ENCODE results near the gene DIP2A.

Gene DIP2A

DNA sequence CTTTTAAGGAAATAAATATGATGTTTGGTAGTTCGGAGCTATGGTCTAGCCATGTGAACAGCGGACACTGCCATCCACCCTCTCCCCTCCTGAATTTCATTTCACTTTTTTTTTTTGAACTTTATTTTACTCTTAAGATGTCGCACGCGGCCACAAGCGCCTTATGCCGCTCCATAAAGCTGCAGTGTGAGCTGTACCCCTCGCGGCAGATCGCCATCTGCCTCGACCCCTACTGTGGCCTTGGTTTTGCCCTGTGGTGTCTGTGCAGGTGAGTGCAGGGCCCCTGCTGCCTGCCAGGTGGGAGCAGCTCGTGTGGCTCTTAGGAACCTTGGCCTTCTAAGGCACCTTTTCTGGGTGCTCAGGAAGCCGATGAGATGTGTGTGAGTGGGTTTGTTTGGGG, 98.1 kb downstream of the DIP2A start:
- TF ChIP-seq EZH2 (optimal IDR thresholded peaks at IDR 0.05; ENCODE audit: low read depth, low read length) (no peak), CTCF (IDR thresholded peaks at IDR 0.05; ENCODE audit: low read length) (no peak), EZH2phosphoT487 (IDR thresholded peaks at IDR 0.05; ENCODE audit: low read length) (no peak)
- Histone ChIP-seq H3K9me2 (replicated peaks; ENCODE audit: insufficient read depth, low read length) (no peaks in the 10 kb centered on the region), H3K4me3 (ENCODE audit: low read length) (no peak overlapping the region), H3K27me3 (replicated peaks; ENCODE audit: insufficient read depth, low read length) (no peaks in the 10 kb centered on the region), H3K9ac (ENCODE audit: low read length) (no peak overlapping the region), H3K4me2 (ENCODE audit: low read depth, low read length) (no peak overlapping the region), H3K79me2 (ENCODE audit: low read length) (no peaks in the 10 kb centered on the region), H3K27ac (ENCODE audit: low read length) (no peak overlapping the region), H3K4me1 (ENCODE audit: low read length) (no peaks in the 10 kb centered on the region), H3K36me3 (replicated peaks; ENCODE audit: insufficient read depth, low read length) (no peaks in the 10 kb centered on the region), H3K9me3 (replicated peaks; ENCODE audit: insufficient read depth, low read length) (no peaks in the 10 kb centered on the region), H4K20me1 (ENCODE audit: insufficient read depth, low read length) (no peaks in the 10 kb centered on the region), H2AFZ (ENCODE audit: low read length) (no peak overlapping the region), H3F3A (ENCODE audit: insufficient read depth, low read length) (no peaks in the 10 kb centered on the region)
- no peak for DNase-seq

- Histone ChIP-seq H3K9ac (ENCODE audit: low read length) (no peak overlapping the region), H3K9me2 (replicated peaks; ENCODE audit: insufficient read depth, low read length) (no peaks in the 10 kb centered on the region), H2AFZ (ENCODE audit: low read length) (no peak overlapping the region), H3K4me2 (ENCODE audit: low read depth, low read length) (no peak overlapping the region), H3K9me3 (replicated peaks; ENCODE audit: insufficient read depth, low read length) (no peaks in the 10 kb centered on the region), H3K36me3 (replicated peaks; ENCODE audit: insufficient read depth, low read length) (no peaks in the 10 kb centered on the region), H3K27ac (ENCODE audit: low read length) (no peak overlapping the region), H3K4me3 (ENCODE audit: low read length) (no peak overlapping the region), H3K4me1 (ENCODE audit: low read length) (no peaks in the 10 kb centered on the region), H3K79me2 (ENCODE audit: low read length) (no peaks in the 10 kb centered on the region), H3K27me3 (replicated peaks; ENCODE audit: insufficient read depth, low read length) (no peaks in the 10 kb centered on the region), H4K20me1 (ENCODE audit: insufficient read depth, low read length) (no peaks in the 10 kb centered on the region), H3F3A (ENCODE audit: insufficient read depth, low read length) (no peaks in the 10 kb centered on the region)
- no peak for DNase-seq
- no peak for TF ChIP-seq CTCF (IDR thresholded peaks at IDR 0.05; ENCODE audit: low read length)
- no peak for TF ChIP-seq EZH2phosphoT487 (IDR thresholded peaks at IDR 0.05; ENCODE audit: low read length)
- TF ChIP-seq EZH2 (optimal IDR thresholded peaks at IDR 0.05; ENCODE audit: low read depth, low read length), result no peak
These were observed 98.8 kb downstream of the DIP2A start for GRCh38 chr21:46557469-46557868.

GRCh38 chr21:46557919-46558392, 99.3 kb downstream of the DIP2A start:
- H3K4me3 ChIP-seq (ENCODE audit: low read length), result no peak overlapping the region
- H4K20me1 ChIP-seq (ENCODE audit: insufficient read depth, low read length), result no peaks in the 10 kb centered on the region
- H3K9me2 ChIP-seq (replicated peaks; ENCODE audit: insufficient read depth, low read length), result no peaks in the 10 kb centered on the region
- H3K9ac ChIP-seq (ENCODE audit: low read length), result no peak overlapping the region
- TF ChIP-seq CTCF (IDR thresholded peaks at IDR 0.05; ENCODE audit: low read length) (no peak), EZH2phosphoT487 (IDR thresholded peaks at IDR 0.05; ENCODE audit: low read length) (no peak), EZH2 (optimal IDR thresholded peaks at IDR 0.05; ENCODE audit: low read depth, low read length) (no peak)
- no peak for DNase-seq
- no peak overlapping the region for H3K4me2 ChIP-seq (ENCODE audit: low read depth, low read length)
- no peaks in the 10 kb centered on the region for H3K27me3 ChIP-seq (replicated peaks; ENCODE audit: insufficient read depth, low read length)
- H3F3A ChIP-seq (ENCODE audit: insufficient read depth, low read length), result no peaks in the 10 kb centered on the region
- H3K27ac ChIP-seq (ENCODE audit: low read length), result no peak overlapping the region
- H2AFZ ChIP-seq (ENCODE audit: low read length), result no peak overlapping the region
- no peaks in the 10 kb centered on the region for H3K4me1 ChIP-seq (ENCODE audit: low read length)
- no peaks in the 10 kb centered on the region for H3K79me2 ChIP-seq (ENCODE audit: low read length)
- no peaks in the 10 kb centered on the region for H3K36me3 ChIP-seq (replicated peaks; ENCODE audit: insufficient read depth, low read length)
- no peaks in the 10 kb centered on the region for H3K9me3 ChIP-seq (replicated peaks; ENCODE audit: insufficient read depth, low read length)

All from MM.1S (cell line).